Measurements from ENCODE around the gene AHRR.

DNA sequence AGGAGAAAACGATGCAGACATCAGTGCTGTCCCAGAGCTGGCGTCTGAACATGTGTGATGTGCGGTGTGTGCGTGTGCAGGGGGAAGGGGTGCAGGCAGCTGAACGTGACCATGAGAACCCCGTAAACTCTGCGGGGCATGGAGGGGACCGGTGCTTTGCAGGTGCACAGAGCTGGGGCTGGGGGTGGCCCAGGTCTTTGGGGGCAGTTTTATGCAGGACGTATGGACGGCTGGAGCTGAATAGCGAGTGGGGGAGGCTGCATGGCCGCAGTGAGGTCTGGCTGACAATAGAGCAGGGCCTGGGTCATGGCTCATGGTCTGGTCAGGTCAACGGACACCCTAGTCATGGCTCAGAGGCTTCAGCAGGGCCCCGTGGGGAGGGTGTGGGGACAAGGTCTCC is 118.1 kb downstream of the AHRR start:
- TF ChIP-seq, protein P1, sequence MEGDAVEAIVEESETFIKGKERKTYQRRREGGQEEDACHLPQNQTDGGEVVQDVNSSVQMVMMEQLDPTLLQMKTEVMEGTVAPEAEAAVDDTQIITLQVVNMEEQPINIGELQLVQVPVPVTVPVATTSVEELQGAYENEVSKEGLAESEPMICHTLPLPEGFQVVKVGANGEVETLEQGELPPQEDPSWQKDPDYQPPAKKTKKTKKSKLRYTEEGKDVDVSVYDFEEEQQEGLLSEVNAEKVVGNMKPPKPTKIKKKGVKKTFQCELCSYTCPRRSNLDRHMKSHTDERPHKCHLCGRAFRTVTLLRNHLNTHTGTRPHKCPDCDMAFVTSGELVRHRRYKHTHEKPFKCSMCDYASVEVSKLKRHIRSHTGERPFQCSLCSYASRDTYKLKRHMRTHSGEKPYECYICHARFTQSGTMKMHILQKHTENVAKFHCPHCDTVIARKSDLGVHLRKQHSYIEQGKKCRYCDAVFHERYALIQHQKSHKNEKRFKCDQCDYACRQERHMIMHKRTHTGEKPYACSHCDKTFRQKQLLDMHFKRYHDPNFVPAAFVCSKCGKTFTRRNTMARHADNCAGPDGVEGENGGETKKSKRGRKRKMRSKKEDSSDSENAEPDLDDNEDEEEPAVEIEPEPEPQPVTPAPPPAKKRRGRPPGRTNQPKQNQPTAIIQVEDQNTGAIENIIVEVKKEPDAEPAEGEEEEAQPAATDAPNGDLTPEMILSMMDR (IDR thresholded peaks at IDR 0.05) = no peak
- no peak for TF ChIP-seq POLR2A (IDR thresholded peaks at IDR 0.05)
